Activated CD8-positive, alpha-beta T cell treated with anti-CD3 and anti-CD28 coated beads for 36 hours (primary cell): Measurements from ENCODE around the gene TNFSF8. TPM values are rescaled to one million over a fixed set of nuclear protein-coding genes. Genes with fewer than 3 reads are reported as not detected.

Source experiments
- ATAC-seq: fragments of 200-7000 bp; cut with Tn5 transposase; one replicate; pipeline ENCODE4 v1.10.0; 2021; ENCODE audit warnings: mild to moderate bottlenecking, moderate library complexity
- CTCF ChIA-PET: fragments of 350-600 bp; sonication (Branson Sonifier 250); formaldehyde crosslinking; loops from one replicate; lab custom pipeline; 2021; ENCODE audit warnings: antibody characterized with exemption; lab: Charles Lee
- POLR2A ChIA-PET: fragments of 350-600 bp; sonication (Branson Sonifier 250); formaldehyde crosslinking; loops from one replicate; lab custom pipeline; 2021; ENCODE audit warnings: antibody characterized with exemption; lab: Charles Lee
- DNase-seq: peaks from one replicate; pipeline ENCODE4 v3.0.0-alpha.2; 2020
- H3K27ac Mint-ChIP-seq: one replicate; pipeline ENCODE4 v1.8.0; 2021; ENCODE audit warnings: mild to moderate bottlenecking, mixed read lengths
- H3K27me3 Mint-ChIP-seq: one replicate; pipeline ENCODE4 v1.8.0; 2021; ENCODE audit warnings: mixed read lengths
- H3K36me3 Mint-ChIP-seq: one replicate; pipeline ENCODE4 v1.8.0; 2021; ENCODE audit warnings: low read depth, mixed read lengths
- H3K4me1 Mint-ChIP-seq: one replicate; pipeline ENCODE4 v1.8.0; 2021; ENCODE audit warnings: low read depth, mixed read lengths
- H3K4me3 Mint-ChIP-seq: one replicate; pipeline ENCODE4 v1.8.0; 2021; ENCODE audit warnings: mild to moderate bottlenecking, moderate library complexity, mixed read lengths
- H3K9me3 Mint-ChIP-seq: one replicate; pipeline ENCODE4 v1.8.0; 2021; ENCODE audit warnings: mixed read lengths
- CTCF ChIP-seq: fragments of 200-600 bp; IDR thresholded peaks from one replicate; pipeline ENCODE4 v1.8.0; 2022; ENCODE audit warnings: antibody characterized with exemption, mild to moderate bottlenecking
- intact Hi-C: fragments of 100-400 bp; cut with micrococcal nuclease; formaldehyde crosslinking; loops from one replicate; pipeline ENCODE4 v1.10.0; 2022
- total RNA-seq, 2 experiments: library from RNA; stranded (reverse); gene quantifications; one replicate each; pipeline ENCODE4 v1.2.3, GENCODE V29; 2021

Gene TNFSF8
- 10 to 100 TPM; 21.7 to 23.9 TPM for total RNA-seq

DNA sequence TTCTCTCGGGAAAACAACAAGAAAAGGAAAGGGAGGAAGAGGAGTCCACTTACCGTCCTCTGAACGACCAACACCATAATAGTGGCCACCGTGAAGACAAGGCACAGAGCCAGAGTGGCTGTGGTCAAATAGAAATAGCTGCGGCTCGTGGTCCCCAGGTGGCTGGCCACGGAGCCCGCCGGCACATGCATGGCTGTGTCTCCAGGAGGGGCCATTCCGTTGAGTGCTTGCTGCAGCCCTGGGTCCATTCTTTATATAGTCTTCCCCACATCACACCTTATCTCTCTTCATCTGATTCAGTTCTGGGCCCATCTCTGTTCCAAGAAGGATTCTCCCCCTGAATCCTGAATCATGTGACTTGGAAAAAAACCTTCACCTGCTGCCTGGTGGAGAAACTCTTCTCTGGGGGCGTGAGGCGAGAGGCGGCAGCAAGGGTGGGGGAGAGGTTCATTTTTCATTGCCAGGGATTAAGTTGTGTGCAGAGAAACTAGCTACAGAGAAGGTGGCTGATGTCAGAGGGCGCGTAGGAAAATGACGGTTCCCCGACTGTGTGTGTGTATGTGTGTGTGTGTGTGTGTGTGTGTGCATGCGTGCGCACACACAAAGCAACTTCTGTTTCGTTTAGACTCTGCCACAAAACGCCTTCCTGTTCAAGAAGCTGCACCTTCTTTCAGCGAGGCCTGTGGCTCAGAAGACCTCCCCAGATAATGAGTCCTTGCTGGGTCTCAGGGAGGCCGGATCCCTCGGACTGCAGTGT lies at the start of gene TNFSF8:
TNFSF8 (minus strand) TSS at position 536 of the 757 bp plus-strand sequence; CDS start at position 248, 288 bp downstream.
- H3K4me1 Mint-ChIP-seq, result peaks cover 47% of the 10 kb centered on the region
- peak; percentile 87 for ATAC-seq
- H3K27ac Mint-ChIP-seq, result peak within 1 kb of the TSS; percentile 98
- H3K36me3 Mint-ChIP-seq, result peaks cover 26% of the 10 kb centered on the region
- intact Hi-C loops, result no loop called here
- ChIA-PET POLR2A (interaction anchor here (0.5 to 6.1 kb wide), 31 partner anchors 9 to 545 kb away, joined by 3 to 39 read pairs (median 5); no protein-coding TSS in a partner anchor), CTCF (interaction anchor here (1.2 to 4.1 kb wide), 10 partner anchors 10 to 249 kb away, joined by 3 to 29 read pairs (median 10); partner anchors contain the start of gene TEX48)
- no peaks in the 10 kb centered on the region for H3K27me3 Mint-ChIP-seq
- TF ChIP-seq CTCF, result no peak
- H3K9me3 Mint-ChIP-seq, result peaks cover 2% of the 10 kb centered on the region
- peak; percentile 91 for DNase-seq
- peak within 1 kb of the TSS; percentile 89 for H3K4me3 Mint-ChIP-seq

GRCh38 chr9:114973216-114973615 lies 42.8 kb upstream of the TNFSF8 start:
- DNase-seq (no peak), ATAC-seq (no peak)
- intact Hi-C loops, result no loop called here
- Mint-ChIP-seq H3K36me3 (peaks cover 2% of the 10 kb centered on the region), H3K4me1 (peaks cover 16% of the 10 kb centered on the region), H3K4me3 (no peak overlapping the region), H3K27ac (no peak overlapping the region), H3K9me3 (peaks cover 2% of the 10 kb centered on the region), H3K27me3 (no peaks in the 10 kb centered on the region)
- no peak for TF ChIP-seq CTCF
- CTCF ChIA-PET, result interaction anchor here (1.2 kb wide), 1 partner anchor 12 kb away, joined by 3 read pairs; no protein-coding TSS in a partner anchor
- POLR2A ChIA-PET, result interaction anchor here (1.2 to 1.7 kb wide), 3 partner anchors 12 to 16 kb away, joined by 3 to 4 read pairs (median 4); no protein-coding TSS in a partner anchor

- Mint-ChIP-seq H3K27ac (no peak overlapping the region), H3K27me3 (no peaks in the 10 kb centered on the region), H3K36me3 (peaks cover 2% of the 10 kb centered on the region), H3K9me3 (peaks cover 3% of the 10 kb centered on the region), H3K4me1 (peaks cover 22% of the 10 kb centered on the region), H3K4me3 (no peak overlapping the region)
- intact Hi-C loops, result no loop called here
- ATAC-seq (no peak), DNase-seq (no peak)
- no peak for TF ChIP-seq CTCF
- ChIA-PET POLR2A (interaction anchor here (1.4 to 1.7 kb wide), 2 partner anchors 13 to 43 kb away, joined by 3 to 4 read pairs; partner anchors contain the start of gene TNFSF8), CTCF (interaction anchor here (1.0 to 1.2 kb wide), 2 partner anchors 12 to 319 kb away, joined by 3 read pairs; no protein-coding TSS in a partner anchor)
These were observed 42.2 kb upstream of the TNFSF8 start for GRCh38 chr9:114972510-114973136.

DNA sequence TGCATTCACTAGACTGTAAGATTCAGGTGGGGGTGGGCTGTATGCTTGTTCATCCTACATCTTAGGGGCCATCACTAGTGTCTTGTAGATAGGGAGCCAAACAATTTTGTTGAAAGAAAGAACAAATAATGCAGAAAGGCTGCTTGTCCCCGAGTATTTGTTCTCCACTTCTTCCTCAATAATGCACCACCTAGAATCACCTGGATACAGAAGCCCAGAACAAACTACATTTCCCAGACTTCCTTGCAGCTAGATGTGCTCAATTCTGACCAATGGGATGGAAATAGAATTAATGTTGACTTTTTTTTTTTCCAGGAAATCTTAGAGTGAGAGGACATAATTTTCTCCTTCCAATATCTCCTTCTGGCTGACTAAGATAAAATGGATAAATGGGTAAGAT lies 38.9 kb upstream of the TNFSF8 start:
- POLR2A ChIA-PET, result interaction anchor here (1.2 to 2.2 kb wide), 3 partner anchors 9 to 39 kb away, joined by 3 to 7 read pairs (median 5); no protein-coding TSS in a partner anchor

More for the DNA sequence above, 38.9 kb upstream of the TNFSF8 start:
- peaks cover 2% of the 10 kb centered on the region for H3K9me3 Mint-ChIP-seq
- H3K4me1 Mint-ChIP-seq, result peaks cover 23% of the 10 kb centered on the region
- H3K27ac Mint-ChIP-seq, result no peak overlapping the region
- DNase-seq (no peak), ATAC-seq (peak; percentile 18)
- no peak for TF ChIP-seq CTCF
- intact Hi-C loops, result loop anchor here (2.0 kb wide), 1 partner anchor 20 kb away; no protein-coding TSS in a partner anchor
- H3K36me3 Mint-ChIP-seq, result no peaks in the 10 kb centered on the region
- CTCF ChIA-PET, result interaction anchor here (0.7 to 1.8 kb wide), 7 partner anchors 11 to 231 kb away, joined by 3 to 7 read pairs (median 4); no protein-coding TSS in a partner anchor
- H3K4me3 Mint-ChIP-seq, result no peak overlapping the region
- H3K27me3 Mint-ChIP-seq, result no peaks in the 10 kb centered on the region
